ENCODE measurements around the gene RBM47.

Gene RBM47

GRCh38 chr4:40377512-40378365, 251.9 kb downstream of the RBM47 start:
- DNase-seq, result no peak

- DNase-seq, result no peak
These were observed 254.0 kb downstream of the RBM47 start for GRCh38 chr4:40375620-40376019.

- DNase-seq, result no peak
These were observed 254.6 kb downstream of the RBM47 start for GRCh38 chr4:40375095-40375494.

GRCh38 chr4:40373636-40374035, 256.0 kb downstream of the RBM47 start:
- no peak for DNase-seq

Data from nucleus accumbens (tissue), 56 donors.